ENCODE results near the gene PIP5K1B. TPM values are rescaled to one million over a fixed set of nuclear protein-coding genes. Genes with fewer than 3 reads are reported as not detected.
A peak's percentile ranks its signal among the peaks of the same experiment; 100 is the strongest.

Gene PIP5K1B
- total RNA-seq, 1 experiment from 2014 or later: 0.16 TPM

- intact Hi-C loops (cut with micrococcal nuclease): no loop called here
- POLR2A ChIA-PET: no interaction called here
- no peak for DNase-seq (ENCODE audit: unreplicated experiment)
- no TSS peak for BruUV-seq (replicated peaks)
- H3K4me1 Mint-ChIP-seq (ENCODE audit: insufficient read depth, unreplicated experiment): no peaks in the 10 kb centered on the region
- no peak for TF ChIP-seq CTCF (IDR thresholded peaks at IDR 0.05; ENCODE audit: unreplicated experiment)
- no peaks in the 10 kb centered on the region for H3K9me3 Mint-ChIP-seq (ENCODE audit: unreplicated experiment)
- CTCF ChIA-PET: interaction anchor here (0.9 to 1.2 kb wide), 2 partner anchors 18 to 88 kb away, joined by 3 to 5 read pairs; no protein-coding TSS in a partner anchor
- no peaks in the 10 kb centered on the region for H3K36me3 Mint-ChIP-seq (ENCODE audit: insufficient read depth, unreplicated experiment)
- H3K4me3 Mint-ChIP-seq (ENCODE audit: unreplicated experiment): no peak overlapping the region
- peaks cover 80% of the 10 kb centered on the region for H3K27me3 Mint-ChIP-seq (ENCODE audit: insufficient read depth, unreplicated experiment)
- no peak overlapping the region for H3K27ac Mint-ChIP-seq (ENCODE audit: low read depth, unreplicated experiment)
Observed at GRCh38 chr9:68672215-68672614, 32.8 kb upstream of the PIP5K1B start.

GRCh38 chr9:68672625-68673024 is 32.4 kb upstream of the PIP5K1B start:
- peaks cover 80% of the 10 kb centered on the region for H3K27me3 Mint-ChIP-seq (ENCODE audit: insufficient read depth, unreplicated experiment)
- POLR2A ChIA-PET: no interaction called here
- H3K27ac Mint-ChIP-seq (ENCODE audit: low read depth, unreplicated experiment): no peak overlapping the region
- TF ChIP-seq CTCF (IDR thresholded peaks at IDR 0.05; ENCODE audit: unreplicated experiment): no peak
- BruUV-seq (replicated peaks): no TSS peak
- no peak for DNase-seq (ENCODE audit: unreplicated experiment)
- no peaks in the 10 kb centered on the region for H3K36me3 Mint-ChIP-seq (ENCODE audit: insufficient read depth, unreplicated experiment)
- CTCF ChIA-PET: interaction anchor here (0.6 to 1.2 kb wide), 3 partner anchors 18 to 134 kb away, joined by 3 to 5 read pairs (median 3); no protein-coding TSS in a partner anchor
- H3K4me3 Mint-ChIP-seq (ENCODE audit: unreplicated experiment): no peak overlapping the region
- H3K9me3 Mint-ChIP-seq (ENCODE audit: unreplicated experiment): no peaks in the 10 kb centered on the region
- H3K4me1 Mint-ChIP-seq (ENCODE audit: insufficient read depth, unreplicated experiment): no peaks in the 10 kb centered on the region
- intact Hi-C loops (cut with micrococcal nuclease): no loop called here

- ChIA-PET CTCF (no interaction called here), POLR2A (no interaction called here)
- Mint-ChIP-seq H3K4me3 (ENCODE audit: unreplicated experiment) (no peak overlapping the region), H3K27me3 (ENCODE audit: insufficient read depth, unreplicated experiment) (peaks cover 41% of the 10 kb centered on the region), H3K4me1 (ENCODE audit: insufficient read depth, unreplicated experiment) (no peaks in the 10 kb centered on the region), H3K27ac (ENCODE audit: low read depth, unreplicated experiment) (no peak overlapping the region), H3K9me3 (ENCODE audit: unreplicated experiment) (no peaks in the 10 kb centered on the region), H3K36me3 (ENCODE audit: insufficient read depth, unreplicated experiment) (no peaks in the 10 kb centered on the region)
- BruUV-seq (replicated peaks): no TSS peak
- DNase-seq (ENCODE audit: unreplicated experiment): peak; percentile 11
- no peak for TF ChIP-seq CTCF (IDR thresholded peaks at IDR 0.05; ENCODE audit: unreplicated experiment)
- intact Hi-C loops (cut with micrococcal nuclease): no loop called here
Observed at GRCh38 chr9:68678430-68678829, 26.6 kb upstream of the PIP5K1B start.

- Mint-ChIP-seq H3K27me3 (ENCODE audit: insufficient read depth, unreplicated experiment) (peaks cover 21% of the 10 kb centered on the region), H3K4me3 (ENCODE audit: unreplicated experiment) (no peak overlapping the region), H3K27ac (ENCODE audit: low read depth, unreplicated experiment) (no peak overlapping the region), H3K4me1 (ENCODE audit: insufficient read depth, unreplicated experiment) (no peaks in the 10 kb centered on the region), H3K9me3 (ENCODE audit: unreplicated experiment) (no peaks in the 10 kb centered on the region), H3K36me3 (ENCODE audit: insufficient read depth, unreplicated experiment) (no peaks in the 10 kb centered on the region)
- ChIA-PET CTCF (interaction anchor here (0.7 kb wide), 1 partner anchor 156 kb away, joined by 3 read pairs; no protein-coding TSS in a partner anchor), POLR2A (no interaction called here)
- intact Hi-C loops (cut with micrococcal nuclease): no loop called here
- TF ChIP-seq CTCF (IDR thresholded peaks at IDR 0.05; ENCODE audit: unreplicated experiment): no peak
- BruUV-seq (replicated peaks): no TSS peak
- no peak for DNase-seq (ENCODE audit: unreplicated experiment)
Observed at GRCh38 chr9:68683433-68683832, 21.6 kb upstream of the PIP5K1B start.

Measured in MCF 10A (cell line).